ENCODE results near the gene KIAA0930.
"Not testable (repeated sequence)": the region's sequence is repeated elsewhere in the genome, so short reads cannot be mapped to it uniquely, and the experiment has no call there.

KIAA0930 gene

GRCh38 chr22:45259754-45260394, 19.2 kb upstream of the KIAA0930 start (continued):
- TF ChIP-seq TSHZ1 (tag by site-specific recombination; IDR thresholded peaks at IDR 0.05; ENCODE audit: borderline replicate concordance) (no peak), ZNF302 (tag by site-specific recombination; IDR thresholded peaks at IDR 0.05; ENCODE audit: low read depth) (no peak), ZNF623 (tag by site-specific recombination; IDR thresholded peaks at IDR 0.05) (no peak), ZXDB (tag by site-specific recombination; IDR thresholded peaks at IDR 0.05) (no peak), ZNF114 (tag by site-specific recombination; IDR thresholded peaks at IDR 0.05) (no peak), TRIM28 (IDR thresholded peaks at IDR 0.05; ENCODE audit: borderline replicate concordance, low read length) (no peak), ZNF423 (tag by site-specific recombination; IDR thresholded peaks at IDR 0.05) (no peak), ZNF280D (tag by site-specific recombination; IDR thresholded peaks at IDR 0.05) (no peak), ZNF580 (tag by site-specific recombination; IDR thresholded peaks at IDR 0.05) (no peak), ZNF133 (tag by site-specific recombination; IDR thresholded peaks at IDR 0.05) (no peak), ZNF639 (tag by site-specific recombination; IDR thresholded peaks at IDR 0.05) (no peak), ZSCAN4 (tag by site-specific recombination; IDR thresholded peaks at IDR 0.05) (no peak)

- CTCF ChIA-PET: interaction anchor here (1.0 kb wide), 1 partner anchor 10 kb away, joined by 4 read pairs; no protein-coding TSS in a partner anchor
- H3K36me3 ChIP-seq (ENCODE audit: control insufficient read depth in 2 of 2, insufficient read depth in 1 of 2, low read length in 2 of 2); POLR2A ChIA-PET; H3K4me1 ChIP-seq (ENCODE audit: control insufficient read depth, insufficient read depth, low read length); H3K4me3 ChIP-seq (ENCODE audit: low read depth, low read length); H3K27ac ChIP-seq (ENCODE audit: extremely low read depth, low read depth, low read length); H3K9me3 ChIP-seq (ENCODE audit: control insufficient read depth, insufficient read depth, low read depth, low read length): not testable (repeated sequence)
Measured at GRCh38 chr22:45257941-45258340, 17.2 kb upstream of the KIAA0930 start.

- ChIA-PET POLR2A (no interaction called here), CTCF (no interaction called here)
- TF ChIP-seq MZF1 (tag by site-specific recombination; IDR thresholded peaks at IDR 0.05; ENCODE audit: borderline replicate concordance): no peak
- no peak for TF ChIP-seq SALL2 (tag by site-specific recombination; IDR thresholded peaks at IDR 0.05; ENCODE audit: borderline replicate concordance)
- TF ChIP-seq ZNF157 (tag by site-specific recombination; IDR thresholded peaks at IDR 0.05): no peak
- no peak for TF ChIP-seq ZNF140 (tag by site-specific recombination; IDR thresholded peaks at IDR 0.05)
- no peak for TF ChIP-seq KLF17 (tag by site-specific recombination; IDR thresholded peaks at IDR 0.05)
- TF ChIP-seq ZNF350 (tag by site-specific recombination; IDR thresholded peaks at IDR 0.05): no peak
- TF ChIP-seq REPIN1 (tag by site-specific recombination; IDR thresholded peaks at IDR 0.05; ENCODE audit: low read depth): no peak
- no peak for TF ChIP-seq SCRT1 (tag by site-specific recombination; IDR thresholded peaks at IDR 0.05; ENCODE audit: borderline replicate concordance)
- no peak for TF ChIP-seq ZNF174 (tag by site-specific recombination; IDR thresholded peaks at IDR 0.05)
- no peak for TF ChIP-seq MEIS1 (CRISPR knock-in tag; IDR thresholded peaks at IDR 0.05; ENCODE audit: borderline replicate concordance)
- H3K9me3 ChIP-seq (ENCODE audit: control insufficient read depth, insufficient read depth, low read depth, low read length): no peaks in the 10 kb centered on the region
- H3K27ac ChIP-seq (ENCODE audit: extremely low read depth, low read depth, low read length): no peak overlapping the region
- H3K4me3 ChIP-seq (ENCODE audit: low read depth, low read length): no peak overlapping the region
- no peaks in the 10 kb centered on the region for H3K36me3 ChIP-seq (ENCODE audit: control insufficient read depth in 2 of 2, insufficient read depth in 1 of 2, low read length in 2 of 2)
- no peaks in the 10 kb centered on the region for H3K4me1 ChIP-seq (ENCODE audit: control insufficient read depth, insufficient read depth, low read length)
Measured at GRCh38 chr22:45254789-45255278, 14.1 kb upstream of the KIAA0930 start.
